ENCODE results near the gene ANKRD13A.
A peak's percentile ranks its signal among the peaks of the same experiment; 100 is the strongest.

ANKRD13A gene
- 122 to 146 (median 140) reads per million in 4 donors for total RNA-seq

GRCh38 chr12:109998904-109999648 is at the start of gene ANKRD13A:
TSS of gene ANKRD13A (plus strand) at chr12:109999430. CDS start at chr12:109999689, 259 bp downstream.
- peak; percentile 74 to 94 (median 85) for DNase-seq

GRCh38 chr12:109950625-109951024 is 48.6 kb upstream of the ANKRD13A start:
- no peak for DNase-seq

GRCh38 chr12:109951136-109951535 is 48.1 kb upstream of the ANKRD13A start:
- DNase-seq: no peak

GRCh38 chr12:109951751-109952150 is 47.5 kb upstream of the ANKRD13A start:
- no peak for DNase-seq

- no peak for DNase-seq
Measured at GRCh38 chr12:109952160-109952858, 46.9 kb upstream of the ANKRD13A start.

- no peak for DNase-seq
Measured at GRCh38 chr12:109952873-109953272, 46.4 kb upstream of the ANKRD13A start.

GRCh38 chr12:109953656-109954055 is 45.6 kb upstream of the ANKRD13A start:
- no peak for DNase-seq

GRCh38 chr12:109958374-109958773 is 40.9 kb upstream of the ANKRD13A start:
- no peak for DNase-seq

GRCh38 chr12:109959411-109960093 is 39.7 kb upstream of the ANKRD13A start:
- DNase-seq: no peak

GRCh38 chr12:109961201-109961600 is 38.0 kb upstream of the ANKRD13A start:
- DNase-seq: no peak

- DNase-seq: no peak
Measured at GRCh38 chr12:109961612-109962011, 37.6 kb upstream of the ANKRD13A start.

- no peak for DNase-seq
Measured at GRCh38 chr12:109962398-109962797, 36.8 kb upstream of the ANKRD13A start.

- DNase-seq: no peak
Measured at GRCh38 chr12:109963330-109963729, 35.9 kb upstream of the ANKRD13A start.

- no peak for DNase-seq
Measured at GRCh38 chr12:109963743-109964429, 35.3 kb upstream of the ANKRD13A start.

GRCh38 chr12:109966546-109966945 is 32.7 kb upstream of the ANKRD13A start:
- no peak for DNase-seq

GRCh38 chr12:109967383-109968031 is 31.7 kb upstream of the ANKRD13A start:
- DNase-seq: peak in 1 of 5 donors; percentile 22

- DNase-seq: peak in 1 of 5 donors; percentile 45
Measured at GRCh38 chr12:109968032-109968420, 31.2 kb upstream of the ANKRD13A start.

GRCh38 chr12:109968801-109969200 is 30.4 kb upstream of the ANKRD13A start:
- no peak for DNase-seq

- no peak for DNase-seq
Measured at GRCh38 chr12:109972821-109973220, 26.4 kb upstream of the ANKRD13A start.

- peak in 4 of 5 donors; percentile 25 to 57 (median 31) for DNase-seq
Measured at GRCh38 chr12:109981311-109981710, 17.9 kb upstream of the ANKRD13A start.

- DNase-seq: no peak
Measured at GRCh38 chr12:109982210-109982609, 17.0 kb upstream of the ANKRD13A start.

GRCh38 chr12:109983432-109984142 is 15.6 kb upstream of the ANKRD13A start:
- no peak for DNase-seq

All from T-helper 1 cell (primary cell).